ELF-1 (cell line): Measurements from ENCODE around the gene OPRD1.

Experiments used
- DNase-seq: peaks from one replicate; pipeline ENCODE4 v3.0.0-alpha.2; 2016; ENCODE audit warnings: low read depth, low spot score

Gene OPRD1

DNA sequence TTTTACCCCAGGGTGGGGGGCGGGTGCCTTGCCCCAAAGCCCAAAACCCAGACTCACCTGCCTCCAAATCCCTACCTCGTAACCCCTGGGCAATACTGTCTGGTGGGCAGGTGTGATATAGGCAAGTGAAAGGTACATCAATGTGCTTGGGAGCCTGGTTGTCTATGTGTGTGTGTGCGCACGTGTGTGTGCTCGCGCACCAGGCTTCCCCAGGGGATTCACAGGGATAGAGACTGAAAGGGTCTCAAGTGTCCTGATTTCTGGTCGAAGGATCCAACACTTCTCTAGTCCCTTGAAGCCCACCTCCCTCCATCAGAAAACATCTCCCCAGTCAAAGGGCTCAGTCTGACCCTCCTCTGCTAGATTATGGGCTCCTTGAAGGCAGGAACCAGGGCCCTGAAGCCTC, 73.5 kb downstream of the OPRD1 start:
- DNase-seq: no peak

DNA sequence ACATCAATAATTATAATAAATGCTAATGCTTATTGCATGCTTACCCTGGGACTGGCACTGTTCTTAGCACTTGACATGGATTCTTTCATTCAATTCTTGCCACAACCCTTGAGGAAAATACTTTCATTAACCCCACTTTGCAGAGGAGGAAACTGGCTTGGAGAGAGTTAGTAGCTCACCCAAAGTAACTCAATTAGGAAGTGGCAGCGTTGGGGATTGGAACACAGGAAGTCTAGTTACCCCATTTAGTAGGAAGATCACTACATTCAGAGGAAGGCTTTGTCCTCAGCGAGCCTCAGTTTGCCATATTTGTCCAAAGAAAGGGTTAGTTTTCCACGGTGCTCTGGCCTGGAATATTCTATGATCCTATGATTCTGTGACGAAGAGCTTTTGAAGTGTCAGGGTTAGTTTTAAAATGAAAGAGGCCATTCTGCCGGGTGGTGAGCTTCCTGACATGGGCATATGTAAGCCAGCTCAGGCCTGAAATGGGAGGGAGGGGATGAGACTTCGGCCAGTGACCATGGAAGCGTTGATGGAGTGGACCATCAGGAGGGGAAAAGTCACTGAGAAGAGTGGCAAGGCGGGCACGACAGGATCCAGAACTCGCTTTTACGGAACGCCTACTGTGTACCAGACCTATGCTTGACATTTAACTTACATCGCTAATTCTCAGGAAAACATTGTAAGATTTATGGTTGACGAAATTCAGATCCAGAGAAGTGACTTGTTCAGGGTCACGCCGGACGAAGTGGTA, 74.2 kb downstream of the OPRD1 start:
- DNase-seq: no peak

DNA sequence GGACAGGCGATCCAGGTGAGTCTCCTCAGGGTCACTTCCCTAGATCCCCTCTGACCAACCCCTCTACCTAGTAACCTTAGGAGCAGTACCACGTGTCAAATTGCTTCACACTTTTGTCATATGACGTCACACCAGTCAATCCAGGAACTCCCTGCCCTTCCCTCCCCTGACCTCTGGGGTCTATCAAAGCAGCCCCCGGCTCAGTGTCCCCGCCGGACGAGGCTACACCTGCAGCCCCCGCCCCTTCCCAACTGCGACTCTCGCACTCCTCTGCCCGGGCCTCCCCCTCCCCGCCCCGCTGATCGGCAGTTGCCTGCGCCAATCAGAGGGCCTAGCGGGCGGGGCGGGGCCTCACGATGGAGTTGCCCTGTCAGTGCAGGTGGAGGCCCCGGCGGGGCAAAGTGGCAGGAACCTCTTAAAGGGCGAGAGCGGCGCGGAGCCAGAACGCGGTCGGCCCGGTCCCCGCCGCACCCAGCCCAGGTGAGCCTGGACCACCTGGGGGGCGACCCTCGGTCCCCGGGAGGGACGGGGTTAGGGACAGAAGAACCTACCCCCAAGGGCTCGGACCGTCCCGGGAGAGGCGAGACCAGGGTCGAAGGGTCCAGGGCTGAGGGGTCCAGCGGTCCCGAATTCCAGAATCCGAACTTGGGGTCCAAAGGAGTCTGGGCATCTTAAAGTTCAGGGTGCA, 74.9 kb downstream of the OPRD1 start:
- peak; percentile 93 for DNase-seq

DNA sequence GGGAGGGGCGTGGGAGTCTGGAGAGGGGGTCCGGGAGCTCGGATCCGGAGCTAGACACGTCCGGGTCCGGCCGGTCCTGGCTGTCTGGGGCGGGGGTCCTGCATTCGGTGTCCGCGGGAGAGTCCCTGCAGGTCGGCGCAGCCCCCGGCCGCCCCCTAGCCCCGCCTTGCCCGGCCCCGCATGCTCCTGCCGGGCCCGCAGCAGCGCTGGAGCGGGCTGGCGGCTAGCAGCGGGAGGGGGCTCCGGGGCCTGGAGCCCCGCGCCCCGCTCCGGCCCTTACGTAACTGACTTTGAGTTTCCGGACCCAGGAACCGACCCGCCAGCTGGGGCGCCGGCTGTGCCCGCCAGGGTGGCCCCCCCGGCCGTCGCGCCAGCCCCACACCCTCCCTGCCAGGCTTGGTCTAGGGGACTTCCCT, 75.5 kb downstream of the OPRD1 start:
- no peak for DNase-seq

DNA sequence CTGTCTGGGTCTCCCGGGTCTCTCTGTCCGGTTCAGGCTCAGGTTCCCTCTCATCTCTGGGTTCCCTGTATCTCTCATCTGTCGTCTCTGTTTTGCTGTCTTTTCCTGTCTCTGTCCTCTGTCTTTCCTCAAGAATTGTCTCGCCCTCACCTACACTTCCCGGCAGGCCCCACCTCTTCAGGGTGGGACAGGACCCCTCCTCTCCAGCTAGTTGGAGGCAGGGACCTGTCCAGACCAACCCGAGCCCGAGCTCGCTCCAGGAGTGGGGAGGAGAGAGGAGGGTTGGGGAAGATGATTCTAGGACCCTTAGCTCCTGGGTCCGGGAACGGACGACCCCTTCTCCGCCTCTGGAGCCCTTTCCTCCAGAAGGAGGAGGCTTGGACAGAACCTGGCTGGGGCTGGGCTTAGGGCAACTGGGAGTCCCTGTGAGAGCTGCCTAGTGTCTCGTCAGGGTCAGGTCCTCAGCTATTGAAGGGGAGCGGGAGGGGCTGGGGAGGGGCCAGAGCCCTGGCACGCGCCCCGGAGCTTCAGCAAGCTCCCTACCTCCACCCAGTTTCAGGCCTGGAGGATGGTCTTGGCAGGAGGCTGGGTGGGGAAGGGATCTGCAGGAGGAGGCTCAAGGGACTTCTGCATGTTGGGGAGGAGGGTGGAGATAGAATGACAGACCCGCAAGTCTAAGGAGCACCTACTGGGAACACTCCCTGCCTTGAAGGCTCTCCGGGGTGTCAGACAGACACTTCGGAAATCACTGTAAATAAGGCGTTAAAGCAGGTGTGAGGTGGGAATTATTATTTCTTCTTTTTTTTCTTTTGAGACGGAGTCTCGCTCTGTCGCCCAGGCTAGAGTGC, 76.1 kb downstream of the OPRD1 start:
- DNase-seq: peak; percentile 80

DNA sequence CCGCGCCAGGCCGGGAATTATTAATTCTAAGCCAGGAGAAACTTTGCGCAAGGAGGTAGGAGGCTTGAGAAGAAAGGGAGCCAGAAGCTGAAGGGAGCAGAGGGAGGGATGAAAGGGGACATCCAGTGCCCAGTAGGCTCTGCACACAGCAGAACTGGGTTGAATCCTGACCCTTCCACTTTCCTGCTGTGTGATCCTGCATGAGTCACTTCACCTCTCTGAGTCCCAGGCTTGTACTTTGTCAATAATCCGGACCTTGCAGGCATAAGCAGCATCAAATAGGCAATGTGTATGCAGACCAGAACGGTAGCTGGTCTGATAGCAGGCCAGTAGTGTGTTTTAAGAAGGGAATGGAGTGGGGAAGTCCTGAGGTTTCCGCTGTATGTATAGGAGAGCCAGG, 76.9 kb downstream of the OPRD1 start:
- no peak for DNase-seq

DNA sequence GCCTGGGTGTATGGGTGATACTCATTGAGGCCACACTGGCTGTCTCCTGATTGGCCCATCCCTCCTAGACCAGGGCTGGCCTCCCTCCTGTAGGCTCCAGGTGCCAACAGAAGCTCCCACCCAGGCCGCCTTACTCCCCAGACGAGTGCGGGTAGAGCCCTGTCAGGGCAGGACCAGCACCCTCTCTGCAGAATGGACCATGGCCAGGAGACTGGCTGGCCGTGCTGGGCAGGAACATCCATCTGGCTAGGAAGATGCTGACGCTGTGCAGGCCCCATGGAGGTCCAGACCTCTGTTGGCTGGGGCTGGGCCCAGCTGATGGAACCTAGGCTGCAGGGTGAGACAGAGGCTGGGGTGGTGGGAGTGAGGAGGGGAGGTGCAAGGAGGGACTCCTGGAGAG, 77.4 kb downstream of the OPRD1 start:
- no peak for DNase-seq

DNA sequence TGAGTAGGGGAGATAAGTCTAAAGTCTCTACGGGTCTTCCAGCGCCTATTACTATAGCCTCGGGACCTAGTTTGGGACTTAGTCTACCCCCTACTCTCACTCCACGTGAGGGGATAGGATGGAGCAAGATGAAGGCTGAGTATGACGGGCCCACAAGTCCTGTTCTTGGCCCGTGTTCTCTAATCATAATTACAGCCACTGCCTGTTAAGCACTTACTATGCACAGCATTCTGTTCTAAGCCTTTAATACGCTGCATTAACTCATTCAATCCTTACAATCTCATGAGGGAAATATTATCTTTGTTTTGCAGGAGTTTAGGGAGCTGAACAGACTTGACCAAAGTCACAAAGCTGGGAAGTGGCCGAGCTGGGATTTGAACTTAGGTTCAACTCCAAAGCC, 78.5 kb downstream of the OPRD1 start:
- no peak for DNase-seq

DNA sequence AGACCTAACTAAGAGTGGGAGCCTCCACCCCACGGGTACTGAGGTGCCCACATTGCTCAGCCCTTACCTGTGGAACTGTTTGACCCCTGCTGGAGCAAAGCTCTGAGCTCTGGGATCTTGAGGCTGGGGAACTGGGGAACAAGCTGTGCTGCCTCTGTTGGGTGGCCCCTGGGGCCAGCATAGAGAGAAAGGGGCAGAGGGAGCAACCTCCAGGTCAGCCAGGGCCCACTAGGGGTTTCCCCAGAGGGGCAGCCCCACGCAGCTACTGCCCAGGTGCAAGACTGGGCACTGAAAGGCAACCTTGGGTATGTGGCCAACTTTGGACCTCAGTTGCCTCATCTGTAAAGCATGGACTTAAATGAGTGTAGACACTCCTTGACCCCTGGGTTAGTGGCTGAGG, 78.9 kb downstream of the OPRD1 start:
- no peak for DNase-seq

DNA sequence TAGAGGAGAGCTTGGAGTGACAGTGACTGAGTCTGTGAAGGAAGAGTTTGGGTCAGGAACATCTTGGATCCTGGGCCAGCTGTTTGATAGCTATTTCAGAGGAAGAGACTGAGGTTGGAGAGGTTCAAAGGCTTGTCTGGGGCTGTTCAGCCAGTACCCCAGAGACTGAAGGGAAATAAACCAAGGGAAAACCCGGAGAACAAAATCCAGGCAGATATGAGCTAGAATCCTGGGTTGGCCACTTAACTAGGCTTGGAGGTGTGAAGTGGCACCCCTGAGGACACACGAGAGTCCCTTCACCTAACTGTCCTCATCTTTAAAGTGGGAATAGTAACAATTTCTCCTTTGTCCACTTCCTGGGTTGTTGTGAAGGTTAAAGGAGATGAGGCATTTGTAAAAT, 79.3 kb downstream of the OPRD1 start:
- no peak for DNase-seq

DNA sequence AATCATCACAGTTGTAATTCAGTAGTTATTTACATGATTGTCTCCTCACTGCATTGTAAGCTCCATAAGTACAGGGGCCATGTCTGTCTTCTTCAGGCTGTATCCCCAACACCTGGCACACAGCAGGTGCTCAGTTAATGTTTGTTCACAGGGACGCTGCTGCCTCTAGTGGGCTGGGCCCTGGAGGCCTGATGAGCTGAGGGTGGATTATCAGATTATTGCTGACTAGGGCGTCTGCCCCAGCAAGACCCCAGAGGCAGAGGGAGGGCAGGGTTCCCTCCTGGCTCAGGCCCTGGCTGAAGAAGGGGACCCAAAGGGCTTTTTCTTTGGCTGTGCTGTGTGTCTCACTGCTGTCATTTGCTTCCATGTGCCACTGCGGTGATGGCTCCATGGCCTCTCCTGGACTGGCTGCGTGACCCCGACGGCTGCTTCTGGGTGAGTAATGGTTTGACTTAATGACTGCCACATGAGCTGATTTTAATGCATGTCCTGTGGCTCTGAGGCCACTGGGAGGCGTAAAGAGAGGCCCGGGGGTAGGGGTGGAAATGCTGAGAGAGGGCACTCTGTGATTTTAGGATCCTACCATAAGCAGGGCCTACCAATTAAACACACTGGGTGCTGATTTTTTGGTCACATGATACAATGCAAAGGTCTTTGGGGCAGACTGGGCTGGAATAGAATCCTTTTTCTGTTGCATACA, 81.6 kb downstream of the OPRD1 start:
- peak; percentile 72 for DNase-seq

DNA sequence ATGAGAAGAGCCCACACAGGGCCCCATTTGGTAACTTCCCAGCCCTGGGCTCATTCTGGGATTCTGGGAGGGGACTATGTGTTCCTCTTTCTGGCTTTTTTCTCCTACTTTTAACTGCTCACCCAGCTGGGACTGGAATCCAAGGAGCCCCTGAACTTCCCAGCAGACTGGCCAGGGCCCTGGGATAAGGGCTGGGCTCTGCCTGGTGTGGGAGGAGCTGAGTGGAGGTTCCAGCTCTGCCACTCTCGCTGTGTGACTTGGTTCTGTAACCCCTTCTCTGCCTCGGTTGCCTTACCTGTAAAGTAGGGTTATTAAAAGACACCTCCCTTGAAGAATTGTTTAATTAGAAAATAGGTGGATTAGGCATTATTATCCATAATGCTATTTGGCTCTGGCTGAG, 82.8 kb downstream of the OPRD1 start:
- DNase-seq: no peak

DNA sequence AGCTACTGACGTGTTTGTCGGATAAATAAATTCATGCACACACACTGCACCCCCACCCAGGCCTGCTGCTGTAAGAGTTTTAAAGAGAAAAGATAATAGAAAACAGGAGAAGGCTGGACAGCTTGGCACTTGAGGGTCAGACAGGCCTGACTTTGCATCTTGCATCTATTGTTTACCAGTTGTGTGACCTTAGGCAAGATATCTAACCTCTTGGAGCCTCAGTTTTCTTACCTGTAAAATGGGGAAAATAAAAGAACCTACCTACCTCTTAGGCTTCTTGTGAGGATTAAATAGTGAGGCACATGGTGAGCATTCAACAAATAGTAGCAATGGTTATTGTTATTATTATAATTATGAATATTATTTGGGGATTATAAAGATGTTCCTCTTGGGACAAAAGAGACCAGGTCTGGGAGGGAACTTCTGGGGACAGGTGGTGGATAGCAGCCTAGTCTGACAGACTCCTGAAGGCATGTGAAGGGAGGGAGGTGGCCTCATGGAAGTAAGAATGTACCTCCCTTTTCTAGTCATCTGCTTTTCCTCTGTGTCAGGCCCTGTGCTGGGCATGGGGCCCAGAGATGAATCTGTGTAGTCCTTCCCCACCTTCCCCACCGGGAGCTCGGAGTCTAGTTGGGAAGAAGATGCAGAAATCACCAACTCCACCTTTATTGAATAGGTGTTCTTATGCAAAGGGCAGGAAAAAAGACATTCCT, 84.1 kb downstream of the OPRD1 start:
- DNase-seq: no peak

DNA sequence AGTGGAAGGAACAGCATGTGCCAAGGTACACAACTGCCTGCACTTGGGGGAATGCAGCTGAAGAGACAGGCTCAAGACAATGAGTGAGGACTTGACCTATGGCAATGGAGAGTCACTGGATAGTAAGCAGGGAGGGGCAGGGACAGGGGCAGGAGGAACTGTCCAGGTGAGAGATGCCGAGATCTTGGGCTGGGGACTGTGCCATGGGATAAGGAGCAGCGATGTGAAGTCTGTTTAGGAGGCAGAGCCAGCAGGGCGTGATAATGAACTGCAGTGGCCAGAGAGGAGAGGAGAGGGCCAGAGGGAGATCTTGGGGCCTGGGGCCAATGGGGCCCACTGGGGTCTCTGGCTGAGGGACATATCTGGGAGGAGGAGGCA, 84.6 kb downstream of the OPRD1 start:
- no peak for DNase-seq

DNA sequence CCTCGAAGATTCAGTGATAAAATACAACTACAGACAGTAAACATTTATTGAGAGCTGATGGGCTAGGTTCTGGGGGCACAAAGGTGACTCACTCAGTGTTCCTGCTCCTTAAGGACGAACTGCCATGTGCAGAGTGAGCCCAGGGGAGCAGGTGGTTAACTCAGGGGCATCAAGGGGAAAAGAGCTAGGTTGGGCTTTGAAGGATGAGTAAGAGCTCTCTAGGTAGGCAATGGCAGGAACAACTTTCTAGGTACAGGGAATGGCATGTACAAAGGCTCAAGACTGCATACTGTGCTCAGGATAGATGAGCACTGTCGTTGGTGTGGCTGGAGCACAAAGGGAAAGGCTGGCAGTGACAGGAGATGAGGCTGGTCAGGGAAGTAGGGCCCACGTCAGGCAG, 85.8 kb downstream of the OPRD1 start:
- DNase-seq: no peak

DNA sequence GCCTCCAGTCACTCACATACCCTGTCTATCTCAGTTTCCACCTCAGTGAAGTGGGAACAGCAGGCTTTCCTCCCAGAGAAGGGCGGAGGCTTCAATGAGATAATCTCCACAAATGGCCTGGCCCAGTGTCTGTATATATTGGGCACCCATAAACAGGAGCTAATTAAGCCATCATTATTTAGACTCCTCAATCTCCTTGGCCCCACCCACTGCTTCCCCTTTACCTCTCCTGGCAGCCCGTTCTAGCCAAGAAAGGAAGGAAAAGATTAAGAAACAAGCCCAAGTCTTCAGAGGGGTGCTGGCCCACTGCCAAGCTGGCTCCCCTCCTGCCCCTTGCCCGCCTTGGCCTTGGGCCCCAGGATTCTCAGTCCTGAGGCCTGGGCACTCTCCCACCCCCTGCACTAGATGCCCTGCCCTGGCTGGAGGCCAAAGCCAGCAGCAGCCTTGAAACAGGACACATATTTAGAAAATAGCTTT, 86.5 kb downstream of the OPRD1 start:
- DNase-seq: no peak

DNA sequence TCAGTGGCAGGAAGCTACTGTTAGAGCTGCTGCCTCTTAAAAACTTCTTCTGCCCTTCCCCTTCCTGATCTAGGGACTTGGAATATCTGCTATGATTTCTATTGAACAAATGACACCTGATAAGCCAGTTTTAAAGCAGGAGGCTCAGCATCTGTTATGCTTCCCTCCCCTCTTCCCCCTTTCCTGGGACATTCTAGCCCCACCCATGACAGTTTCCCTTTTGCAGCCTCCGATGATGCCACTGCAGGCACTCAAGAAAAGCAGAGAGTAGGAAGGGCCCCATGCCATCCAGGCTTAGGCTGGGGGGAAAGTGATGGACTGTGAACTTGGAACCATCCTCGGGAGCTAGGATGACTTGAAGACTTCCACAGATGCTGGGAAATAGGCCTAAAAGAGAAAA, 87.3 kb downstream of the OPRD1 start:
- DNase-seq: no peak

DNA sequence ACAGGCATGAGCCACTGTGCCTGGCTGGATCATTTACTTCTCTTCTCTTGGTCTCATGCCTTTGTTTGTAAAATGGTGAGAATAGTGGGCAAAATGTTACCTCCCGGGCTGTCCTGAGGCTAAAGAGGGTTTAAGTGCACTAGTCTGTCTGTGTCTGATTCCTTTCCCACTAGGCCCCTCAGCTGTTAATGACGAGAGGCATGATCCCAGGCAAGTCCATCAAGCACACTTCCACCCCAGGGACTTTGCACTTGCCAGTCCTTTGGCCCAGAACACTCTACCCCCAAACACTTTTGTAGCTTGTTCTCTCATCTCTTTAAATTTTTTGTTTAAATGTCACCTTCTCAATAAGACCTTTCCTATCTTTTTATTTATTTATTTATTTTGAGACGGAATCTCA, 88.6 kb downstream of the OPRD1 start:
- DNase-seq: no peak

DNA sequence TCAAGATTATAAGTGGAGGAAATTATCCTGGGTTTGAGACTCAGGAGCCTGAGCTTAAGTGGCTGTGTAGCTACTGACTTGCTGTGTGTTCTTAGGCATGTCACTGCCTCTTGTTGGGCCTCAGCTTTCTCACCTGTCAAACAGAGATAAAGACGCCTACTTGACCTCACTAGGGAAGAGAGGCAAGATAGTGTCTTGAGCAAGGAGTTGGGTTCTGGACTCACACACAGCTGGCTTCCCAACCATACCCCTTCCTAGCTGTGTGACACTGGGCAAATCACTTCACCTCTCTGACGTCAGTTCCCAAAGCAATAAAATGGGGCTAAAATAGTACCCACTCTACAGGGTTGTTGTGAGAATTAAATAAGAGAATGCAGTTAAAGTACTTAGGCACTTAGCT, 90.8 kb downstream of the OPRD1 start:
- DNase-seq: no peak

DNA sequence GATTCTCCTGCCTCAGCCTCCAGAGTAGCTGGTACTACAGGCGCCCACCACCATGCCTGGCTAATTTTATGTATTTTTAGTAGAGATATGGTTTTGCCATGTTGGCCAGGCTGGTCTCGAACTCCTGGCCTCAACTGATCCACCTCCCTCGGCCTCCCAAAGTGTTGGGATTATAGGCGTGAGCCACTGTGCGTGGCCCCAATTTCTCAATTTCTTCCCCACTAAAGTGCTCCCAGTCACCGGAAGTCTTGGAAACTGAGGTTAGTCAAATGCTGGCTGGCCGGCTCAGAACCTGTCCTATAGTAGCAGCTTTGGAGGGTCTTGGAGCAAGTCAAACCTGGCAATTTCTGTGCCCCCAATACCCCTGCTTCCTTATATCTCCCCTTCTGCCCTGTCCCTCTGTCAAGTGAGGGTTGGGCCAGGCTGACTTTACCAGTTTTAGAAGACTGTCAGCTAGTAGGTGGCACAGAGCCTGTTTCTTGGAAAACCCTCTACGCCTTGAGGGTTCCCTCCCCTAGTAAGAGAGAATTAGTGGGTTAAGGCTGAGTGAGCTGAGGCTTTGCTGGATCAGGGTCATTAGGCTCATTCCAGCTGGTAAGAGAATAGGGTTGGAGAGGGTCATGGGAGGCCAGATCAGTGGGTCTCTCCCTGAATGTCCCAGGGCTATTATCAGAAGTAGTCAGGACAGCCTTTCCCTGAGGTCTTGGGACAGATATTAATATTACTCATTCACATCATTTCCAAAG, 94.1 kb downstream of the OPRD1 start:
- DNase-seq: peak; percentile 36
